ENCODE results near the gene CDX2.
"Not testable (repeated sequence)": the region's sequence is repeated elsewhere in the genome, so short reads cannot be mapped to it uniquely, and the experiment has no call there.

The CDX2 gene

GRCh38 chr13:27964741-27965323 lies 4.3 kb downstream of the CDX2 start:
- no peak for DNase-seq (ENCODE audit: low spot score)

- not testable (repeated sequence) for DNase-seq (ENCODE audit: low spot score)
These were observed 4.9 kb downstream of the CDX2 start for GRCh38 chr13:27964206-27964605.

- DNase-seq (ENCODE audit: low spot score): no peak
These were observed 5.6 kb downstream of the CDX2 start for GRCh38 chr13:27963491-27963890.

GRCh38 chr13:27962982-27963381 lies 6.1 kb downstream of the CDX2 start:
- no peak for DNase-seq (ENCODE audit: low spot score)

GRCh38 chr13:27962128-27962841 lies 6.8 kb downstream of the CDX2 start:
- DNase-seq (ENCODE audit: low spot score): no peak

GRCh38 chr13:27961227-27962085 lies 7.7 kb downstream of the CDX2 start:
- DNase-seq (ENCODE audit: low spot score): no peak

GRCh38 chr13:27960362-27961226 lies 8.5 kb downstream of the CDX2 start:
- peak; percentile 11 for DNase-seq (ENCODE audit: low spot score)

- DNase-seq (ENCODE audit: low spot score): no peak
These were observed 9.1 kb downstream of the CDX2 start for GRCh38 chr13:27959976-27960361.

GRCh38 chr13:27956576-27957300 lies 12.4 kb downstream of the CDX2 start:
- DNase-seq (ENCODE audit: low spot score): no peak

GRCh38 chr13:27955014-27955591 lies 14.0 kb downstream of the CDX2 start:
- no peak for DNase-seq (ENCODE audit: low spot score)

- no peak for DNase-seq (ENCODE audit: low spot score)
These were observed 14.7 kb downstream of the CDX2 start for GRCh38 chr13:27954406-27954851.

GRCh38 chr13:27953676-27954405 lies 15.3 kb downstream of the CDX2 start:
- peak; percentile 37 for DNase-seq (ENCODE audit: low spot score)

GRCh38 chr13:27952876-27953675 lies 16.0 kb downstream of the CDX2 start:
- no peak for DNase-seq (ENCODE audit: low spot score)

- no peak for DNase-seq (ENCODE audit: low spot score)
These were observed 26.1 kb downstream of the CDX2 start for GRCh38 chr13:27942972-27943371.

- DNase-seq (ENCODE audit: low spot score): no peak
These were observed 35.4 kb downstream of the CDX2 start for GRCh38 chr13:27933580-27934328.

GRCh38 chr13:27933118-27933517 lies 36.0 kb downstream of the CDX2 start:
- no peak for DNase-seq (ENCODE audit: low spot score)

- no peak for DNase-seq (ENCODE audit: low spot score)
These were observed 39.2 kb downstream of the CDX2 start for GRCh38 chr13:27929868-27930267.
